Left renal pelvis (tissue), 4 donors: ENCODE data around the gene REXO4. TPM values are rescaled to one million over a fixed set of nuclear protein-coding genes. Genes with fewer than 3 reads are reported as not detected.
"Not testable (repeated sequence)": the region's sequence is repeated elsewhere in the genome, so short reads cannot be mapped to it uniquely, and the experiment has no call there.

Experiments
- DNase-seq, 4 donors: peaks; one replicate each; pipeline ENCODE4 v3.0.0-alpha.2; 2013; ENCODE audit warnings: low read depth in 4 of 4, low spot score in 3 of 4
- polyA plus RNA-seq, 4 donors: library from polyadenylated mRNA; unstranded; fragments of 120-200 nt; gene quantifications; one replicate each; pipeline ENCODE4 v1.2.1, GENCODE V29; 2013; ENCODE audit not compliant: insufficient read length in 4 of 4

Gene REXO4
- polyA plus RNA-seq, 4 donors = 23.2 to 30.3 (median 27.7) TPM

DNA sequence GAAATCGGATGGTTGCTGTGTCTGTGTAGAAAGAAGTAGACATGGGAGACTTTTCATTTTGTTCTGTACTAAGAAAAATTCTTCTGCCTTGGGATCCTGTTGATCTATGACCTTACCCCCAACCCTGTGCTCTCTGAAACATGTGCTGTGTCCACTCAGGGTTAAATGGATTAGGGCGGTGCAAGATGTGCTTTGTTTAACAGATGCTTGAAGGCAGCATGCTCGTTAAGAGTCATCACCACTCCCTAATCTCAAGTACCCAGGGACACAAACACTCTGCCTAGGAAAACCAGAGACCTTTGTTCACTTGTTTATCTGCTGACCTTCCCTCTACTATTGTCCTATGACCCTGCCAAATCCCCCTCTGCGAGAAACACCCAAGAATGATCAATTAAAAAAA is 26.4 kb downstream of the REXO4 start:
- DNase-seq = not testable (repeated sequence)

DNA sequence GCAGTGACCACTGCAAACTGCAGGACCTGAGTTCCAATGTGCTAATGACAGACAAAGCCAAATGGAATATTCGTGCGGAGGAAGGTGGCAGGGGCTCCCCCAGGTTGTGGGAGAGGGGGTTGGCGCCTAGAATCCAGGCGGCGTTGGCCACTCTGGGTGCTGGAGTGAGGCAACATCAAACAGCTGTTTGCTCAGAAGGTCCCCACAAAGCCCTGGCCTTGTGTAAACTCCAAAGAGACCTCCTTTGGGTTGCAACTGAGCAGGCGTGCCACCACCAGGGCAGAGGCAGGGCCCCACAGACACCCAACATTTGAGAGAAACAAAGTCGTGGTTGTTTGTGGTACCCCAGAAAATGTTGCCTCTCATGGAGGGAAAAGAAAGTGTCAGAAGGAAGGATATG is 27.1 kb downstream of the REXO4 start:
- DNase-seq = no peak

DNA sequence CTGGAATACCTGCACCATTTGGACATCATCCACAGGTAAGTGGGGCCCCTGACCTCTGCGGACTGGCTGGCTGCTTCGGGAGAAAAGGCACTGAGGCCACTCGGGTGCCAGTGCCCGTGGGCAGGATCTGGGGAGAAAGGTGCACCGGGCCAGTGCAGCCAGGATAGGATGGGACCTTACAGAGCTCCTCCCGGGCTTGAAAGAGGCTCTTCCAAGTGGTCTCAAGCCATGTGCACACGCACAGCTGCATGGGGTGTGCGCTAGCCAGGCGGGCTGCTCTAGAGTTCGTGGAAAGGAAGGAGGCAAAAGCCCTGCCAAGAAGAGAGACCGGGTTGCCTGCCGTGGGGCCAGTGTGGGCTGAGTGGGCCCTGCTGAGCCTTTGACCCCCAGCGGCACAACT is 28.2 kb downstream of the REXO4 start:
- no peak for DNase-seq

DNA sequence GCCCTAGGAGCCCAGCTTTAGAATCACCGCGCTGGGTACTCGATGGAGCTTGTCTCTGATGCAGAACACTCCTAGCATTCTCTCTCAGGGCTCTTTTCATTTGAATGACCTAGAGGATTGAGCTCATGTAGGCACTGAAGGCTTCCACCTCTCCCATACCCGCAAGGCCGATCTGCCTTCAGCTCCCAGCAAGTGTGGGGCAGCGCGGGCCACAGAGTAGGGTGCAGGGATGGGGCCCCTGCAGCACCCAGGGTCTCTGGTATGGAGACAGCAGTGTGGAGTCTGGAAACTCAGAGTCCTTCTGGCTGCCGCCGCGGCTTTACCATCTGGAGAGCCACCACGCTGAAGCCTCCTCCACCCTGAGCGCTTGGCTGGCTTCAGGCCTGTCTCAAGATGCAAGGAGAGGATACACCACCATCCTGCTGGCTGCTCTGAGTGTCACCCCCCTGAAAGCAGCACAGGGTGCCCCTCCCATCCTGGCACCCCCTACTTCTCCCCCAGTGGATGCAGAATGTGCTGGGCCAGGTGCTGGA is 28.7 kb downstream of the REXO4 start:
- DNase-seq = no peak

DNA sequence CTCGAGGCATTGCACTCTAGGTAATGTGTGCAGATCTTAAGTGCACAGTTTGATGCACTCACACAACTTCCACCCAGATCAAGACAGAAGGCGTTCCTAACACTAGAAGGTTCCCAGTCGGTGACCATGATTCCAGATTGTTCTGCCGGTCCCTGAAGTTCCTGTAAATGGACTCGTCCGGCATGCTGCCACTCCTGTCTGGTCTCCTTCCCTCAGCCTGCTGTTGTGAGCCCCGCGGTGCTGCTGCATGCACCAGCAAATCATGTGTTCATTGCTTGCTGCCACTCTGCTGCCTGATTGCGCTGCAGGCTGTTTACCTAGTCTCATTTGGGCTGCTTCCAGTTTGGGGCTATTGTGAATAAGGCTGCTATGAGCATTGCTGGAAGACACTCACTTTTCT is 30.1 kb downstream of the REXO4 start:
- DNase-seq = no peak

DNA sequence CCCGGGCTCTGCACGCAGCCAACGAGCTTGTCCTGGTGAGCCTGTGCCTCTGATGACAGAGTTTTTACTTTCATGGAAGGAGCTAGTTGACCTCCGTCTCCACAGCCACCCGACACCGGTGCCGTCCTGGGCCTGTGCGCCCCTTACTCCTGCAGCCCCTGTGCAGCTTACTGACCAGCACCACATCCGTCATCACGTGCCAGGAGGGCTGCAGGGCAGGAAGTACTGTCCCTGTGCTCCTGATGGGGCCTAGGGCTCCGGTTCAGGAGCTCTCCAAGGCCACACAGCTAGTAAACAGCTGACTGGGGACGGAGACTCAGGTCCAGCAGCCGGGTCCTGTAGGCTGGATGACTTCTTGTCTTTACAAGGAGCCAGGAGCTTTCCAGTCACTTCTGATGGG is 31.5 kb downstream of the REXO4 start:
- no peak for DNase-seq

DNA sequence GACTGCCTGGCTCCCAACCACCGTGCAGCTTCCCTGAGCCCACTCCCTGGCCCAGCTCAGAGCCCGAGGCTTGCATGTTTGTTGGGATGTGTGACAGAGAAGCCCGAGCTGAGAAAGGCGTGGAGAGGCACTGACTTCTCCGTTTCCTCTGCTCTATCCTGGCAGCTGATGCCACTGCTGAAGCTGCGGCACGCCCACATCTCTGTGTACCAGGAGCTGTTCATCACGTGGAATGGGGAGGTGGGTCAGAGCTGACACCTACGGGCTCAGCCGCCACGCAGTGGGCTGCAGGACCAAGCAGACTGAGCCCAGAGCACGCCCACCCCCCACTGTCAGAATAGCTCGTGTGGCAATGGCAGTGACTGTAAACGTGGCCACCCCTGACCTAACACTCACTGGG is 32.4 kb downstream of the REXO4 start:
- DNase-seq = no peak

DNA sequence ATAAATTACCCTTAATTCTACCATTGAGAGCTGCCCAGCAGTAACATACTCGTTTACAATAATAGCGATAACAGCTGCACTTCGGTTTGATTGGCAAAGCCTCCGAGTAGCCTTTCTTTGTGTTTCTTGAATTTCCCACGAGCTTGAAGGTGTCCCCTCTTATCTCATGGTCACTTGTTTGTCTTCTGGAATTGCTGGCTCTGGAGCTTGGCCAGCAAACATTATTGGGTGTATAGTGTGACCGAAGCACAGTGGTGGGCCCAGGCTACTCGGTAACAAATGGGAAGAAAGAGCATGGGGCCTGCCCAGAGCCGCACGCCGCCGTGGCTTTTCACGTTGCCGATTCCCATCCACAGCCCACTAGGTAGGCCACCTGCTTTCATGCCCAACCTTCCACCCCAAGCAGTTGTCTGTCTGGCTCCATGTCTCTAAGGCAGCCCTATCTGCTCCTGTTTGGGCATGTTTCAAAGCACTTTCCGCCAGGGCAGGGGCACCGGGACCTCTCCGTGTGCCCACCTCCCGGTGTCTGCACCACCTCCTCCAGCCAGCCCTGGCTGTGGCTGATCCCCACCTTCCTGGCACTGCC is 33.0 kb downstream of the REXO4 start:
- DNase-seq = no peak

DNA sequence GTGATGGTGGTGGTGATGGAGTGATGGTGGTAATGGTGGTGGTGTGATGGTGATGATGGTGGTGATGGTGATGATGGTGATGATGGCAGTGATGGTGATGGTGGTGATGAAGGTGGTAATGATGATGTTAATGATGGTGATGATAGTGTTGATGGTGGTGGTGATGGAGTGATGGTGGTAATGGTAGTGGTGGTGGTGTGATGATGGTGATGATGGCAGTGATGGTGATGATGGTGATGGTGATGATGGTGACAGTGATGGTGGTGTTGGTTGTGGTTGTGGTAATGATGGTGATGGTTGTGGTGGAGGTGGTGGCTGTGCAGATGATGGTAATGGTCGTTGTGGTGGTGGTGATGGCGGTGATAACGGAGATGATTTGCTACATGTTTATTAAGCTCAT is 34.4 kb downstream of the REXO4 start:
- DNase-seq = no peak

DNA sequence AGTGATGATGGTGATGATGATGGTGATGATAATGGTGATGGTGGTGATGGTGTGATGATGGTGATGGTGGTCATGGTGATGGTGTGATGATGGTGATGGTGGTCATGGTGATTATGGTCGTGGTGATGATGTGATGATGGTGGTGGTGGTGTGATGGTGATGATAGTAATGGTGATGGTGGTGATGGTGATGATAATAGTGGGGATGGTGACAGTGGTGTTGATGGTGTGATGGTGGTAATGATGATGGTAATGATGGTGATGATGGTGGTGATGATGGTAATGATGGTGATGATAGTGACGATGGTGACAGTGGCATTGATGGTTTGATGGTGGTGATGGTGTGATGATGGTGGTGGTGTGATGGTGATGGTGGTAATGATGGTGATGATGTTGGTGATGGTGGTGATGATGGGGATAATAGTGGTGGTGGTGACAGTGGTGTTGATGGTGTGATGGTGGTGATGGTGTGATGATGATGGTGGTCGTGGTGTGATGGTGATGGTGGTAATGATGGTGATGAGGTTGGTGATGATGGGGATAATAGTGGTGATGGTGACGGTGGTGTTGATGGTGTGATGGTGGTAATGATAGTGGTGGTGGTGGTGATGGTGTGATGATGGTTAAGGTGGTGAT is 35.2 kb downstream of the REXO4 start:
- no peak for DNase-seq

DNA sequence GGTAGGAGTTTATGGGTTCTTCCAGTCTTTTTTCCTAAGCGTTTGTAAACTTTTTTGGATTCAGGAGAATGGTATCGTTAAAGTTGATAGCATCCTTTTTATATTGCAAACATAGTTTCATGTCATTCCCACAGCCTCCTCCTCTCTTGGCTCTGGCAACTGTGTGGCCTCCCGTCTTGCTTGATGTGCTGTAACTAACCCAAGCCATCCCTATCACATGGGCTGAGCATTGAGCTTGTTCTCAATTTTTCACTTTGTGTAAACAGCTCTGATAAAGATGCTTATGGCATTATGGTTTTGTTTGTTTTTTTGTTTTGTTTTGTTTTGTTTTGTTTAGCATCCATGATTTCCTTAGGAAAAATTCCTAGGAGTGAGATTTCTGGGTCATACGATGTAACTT is 37.1 kb downstream of the REXO4 start:
- DNase-seq = no peak

DNA sequence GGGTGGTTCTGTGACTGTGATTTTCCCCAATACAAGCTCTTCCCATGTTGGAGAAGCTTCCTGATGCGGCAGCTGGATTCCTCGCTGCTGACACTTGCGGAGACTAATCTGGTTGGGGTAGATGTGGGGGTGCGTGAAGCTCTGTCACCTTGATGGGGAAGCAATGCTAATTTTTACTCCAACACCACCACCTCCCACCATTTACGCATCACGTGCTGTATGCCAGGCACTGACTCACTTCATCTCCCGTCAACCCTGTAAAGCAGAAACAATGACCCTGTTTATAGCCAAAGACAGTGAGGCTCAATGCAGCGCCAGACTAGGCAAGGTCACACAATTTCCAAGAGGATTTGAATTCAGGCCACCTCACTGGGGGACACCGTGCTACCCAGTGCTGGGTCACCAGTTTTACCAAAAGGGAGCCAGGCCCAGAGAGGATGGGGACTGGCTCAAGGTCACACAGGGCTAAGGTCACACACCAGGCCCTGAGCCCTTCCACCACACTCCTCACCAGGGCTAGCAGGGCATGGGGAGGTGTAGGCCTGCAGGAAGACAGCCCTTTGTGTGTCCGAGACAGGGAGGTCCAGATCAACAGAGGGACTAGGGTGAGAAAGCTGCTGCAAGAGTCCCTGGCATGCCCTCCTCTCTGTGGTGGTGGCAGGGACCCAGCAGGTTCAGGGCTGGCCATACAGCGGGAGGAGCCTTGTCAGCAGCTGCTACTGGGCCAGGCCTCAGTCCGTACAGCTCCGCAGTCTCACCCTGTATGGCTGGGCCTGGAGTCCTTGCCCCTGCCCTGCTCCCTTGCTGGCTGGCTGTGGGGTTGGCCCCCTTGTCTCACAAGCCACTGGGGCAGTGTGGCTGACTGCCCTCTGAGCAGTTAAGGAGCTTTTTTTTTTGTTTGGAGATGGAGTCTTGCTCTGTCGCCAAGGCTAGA is 38.4 kb downstream of the REXO4 start:
- DNase-seq = no peak

DNA sequence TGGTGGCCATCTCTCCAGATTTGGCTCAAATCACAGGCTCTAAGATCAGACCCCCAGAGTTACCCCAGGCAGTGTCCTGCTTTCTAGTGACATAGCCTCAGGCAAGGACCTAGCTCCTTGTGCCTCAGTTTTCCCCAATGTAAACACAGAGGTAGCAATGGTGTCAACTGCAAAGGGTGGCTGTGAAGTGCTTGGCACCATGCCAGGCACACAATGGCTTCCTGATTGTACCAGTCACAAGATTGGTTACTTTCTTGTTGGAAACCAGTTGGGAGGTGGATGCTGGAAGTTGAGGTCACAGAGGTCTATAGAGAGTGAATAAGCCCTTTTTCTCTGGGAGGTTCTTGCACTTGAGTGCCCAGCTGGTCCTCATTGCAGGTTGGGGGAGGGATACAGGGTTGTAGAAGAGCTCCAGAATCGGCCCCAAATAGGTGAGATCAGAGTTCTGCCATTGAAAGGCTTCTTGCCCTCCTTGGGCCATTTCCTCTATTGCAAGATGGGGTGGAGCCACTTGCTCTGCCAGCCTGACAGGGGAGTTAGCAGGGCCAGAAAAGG is 39.3 kb downstream of the REXO4 start:
- DNase-seq = no peak

DNA sequence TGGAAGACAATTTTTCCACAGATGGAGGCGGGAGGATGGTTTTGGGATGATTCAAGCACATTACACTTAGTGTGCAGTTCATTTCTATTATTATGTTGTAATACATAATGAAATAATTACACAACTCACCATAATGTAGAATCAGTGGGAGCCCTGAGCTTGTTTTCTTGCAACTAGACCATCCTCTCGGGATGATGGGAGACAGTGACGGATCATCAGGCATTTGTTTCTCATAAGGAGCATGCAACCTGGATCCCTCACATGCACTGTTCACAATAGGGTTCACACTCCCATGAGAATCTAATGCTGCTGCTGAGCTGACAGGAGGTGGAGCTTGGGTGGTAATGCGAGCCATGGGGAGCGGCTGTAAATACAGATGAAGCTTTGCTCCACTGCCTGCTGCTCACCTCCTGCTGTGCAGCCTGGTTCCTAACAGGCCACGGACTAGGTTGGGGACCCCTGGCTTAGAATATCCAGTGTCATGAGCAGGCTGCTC is 40.0 kb downstream of the REXO4 start:
- DNase-seq = no peak

DNA sequence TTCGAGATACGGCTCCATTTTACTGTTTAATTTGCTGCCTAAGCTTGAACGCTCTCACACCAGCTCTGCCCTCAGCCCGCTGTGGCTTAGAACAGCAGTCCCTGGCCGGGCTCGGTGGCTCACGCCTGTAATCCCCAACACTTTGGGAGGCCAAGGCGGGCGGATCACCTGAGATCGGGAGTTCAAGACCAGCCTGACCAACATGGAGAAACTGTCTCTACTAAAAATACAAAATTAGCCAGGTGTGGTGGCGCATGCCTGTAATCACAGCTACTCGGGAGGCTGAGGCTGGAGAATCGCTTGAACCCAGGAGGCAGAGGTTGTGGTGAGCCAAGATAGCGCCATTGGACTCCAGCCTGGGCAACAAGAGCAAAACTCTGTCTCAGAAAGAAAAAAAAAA is 40.5 kb downstream of the REXO4 start:
- DNase-seq = not testable (repeated sequence)

DNA sequence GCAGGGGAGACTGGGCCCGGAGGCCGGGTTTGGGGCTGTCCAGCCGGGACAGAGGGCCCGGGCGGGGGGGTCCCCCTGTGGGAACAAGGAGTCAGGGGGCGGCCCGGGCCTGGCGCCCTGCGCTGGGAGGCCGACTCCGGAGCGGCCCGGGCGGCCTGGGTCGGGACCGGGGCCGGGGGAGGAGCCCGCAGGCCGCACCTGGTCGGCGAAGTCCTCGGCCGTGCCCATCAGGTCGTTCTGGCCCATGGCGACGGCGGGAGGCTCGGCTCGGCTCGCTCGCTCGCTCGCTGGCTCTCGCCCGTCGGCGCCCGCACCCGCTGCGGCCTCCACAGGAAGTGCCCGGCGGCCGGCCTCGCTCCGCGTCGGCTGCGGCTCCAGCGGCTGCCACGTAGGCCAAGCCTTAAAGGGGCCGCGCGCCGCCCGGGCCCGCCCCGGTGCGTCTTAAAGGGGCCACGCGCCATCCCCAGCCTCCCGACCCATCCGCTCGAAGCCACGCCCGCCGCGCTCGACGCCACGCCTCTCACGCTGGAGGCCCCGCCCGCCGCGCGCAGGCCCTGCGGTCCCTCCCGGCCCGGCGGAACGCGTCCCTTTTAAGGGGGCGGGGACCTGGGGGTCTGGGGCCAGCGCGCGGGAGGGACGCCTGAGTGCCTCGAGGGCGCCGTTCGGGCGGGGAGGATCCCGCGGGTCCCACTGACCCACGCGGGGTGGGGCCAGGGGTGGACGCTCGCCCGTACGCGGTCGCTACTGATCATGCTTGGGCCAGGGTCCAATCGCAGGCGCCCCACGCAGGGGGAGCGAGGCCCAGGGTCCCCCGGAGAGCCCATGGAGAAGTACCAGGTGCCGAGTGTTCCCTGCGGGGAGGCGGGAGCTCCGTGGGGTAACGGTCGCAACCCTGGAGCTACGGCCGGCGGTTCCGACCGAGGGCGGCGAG is 41.8 kb downstream of the REXO4 start, which contains the start of the genes STKLD1 and SURF4:
Gene STKLD1 (plus strand): TSS at position 643 of the 931 bp plus-strand sequence. CDS start 108 bp downstream, at position 751.
Gene SURF4 (minus strand): TSS at position 337 of the 931 bp plus-strand sequence. CDS start 91 bp downstream, at position 246.
- DNase-seq = peak; percentile 82 to 90 (median 90)

DNA sequence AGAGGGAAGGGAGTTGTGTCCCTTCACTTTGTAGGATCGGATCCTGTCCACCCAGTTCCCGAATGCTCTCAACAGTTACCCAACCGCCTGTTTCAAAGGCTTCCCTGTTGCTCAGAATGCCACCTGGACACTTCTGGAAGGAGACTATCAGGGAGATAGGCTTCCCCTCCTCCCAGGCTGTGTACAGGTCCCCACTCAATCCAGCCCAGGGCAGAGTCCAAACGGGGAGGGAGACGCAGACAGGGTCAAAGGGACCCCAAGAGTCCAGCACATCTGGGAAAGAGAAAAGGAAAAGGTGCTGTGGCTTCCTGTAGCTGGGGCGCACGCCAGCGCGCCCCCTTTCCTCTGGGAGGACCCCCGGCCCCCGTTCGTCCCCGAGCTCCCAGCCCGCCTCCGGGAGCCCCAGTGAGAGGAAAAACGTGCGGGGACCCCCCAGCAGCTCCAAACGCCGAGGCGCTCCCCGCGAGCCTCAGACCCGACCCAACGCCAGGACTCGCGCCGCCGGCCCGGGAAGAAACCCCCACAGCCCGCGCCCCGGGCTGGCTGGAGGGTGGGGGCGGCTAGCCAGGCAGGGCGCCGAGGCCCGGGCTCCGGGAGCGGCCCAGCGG is 42.6 kb downstream of the REXO4 start:
- DNase-seq = no peak

DNA sequence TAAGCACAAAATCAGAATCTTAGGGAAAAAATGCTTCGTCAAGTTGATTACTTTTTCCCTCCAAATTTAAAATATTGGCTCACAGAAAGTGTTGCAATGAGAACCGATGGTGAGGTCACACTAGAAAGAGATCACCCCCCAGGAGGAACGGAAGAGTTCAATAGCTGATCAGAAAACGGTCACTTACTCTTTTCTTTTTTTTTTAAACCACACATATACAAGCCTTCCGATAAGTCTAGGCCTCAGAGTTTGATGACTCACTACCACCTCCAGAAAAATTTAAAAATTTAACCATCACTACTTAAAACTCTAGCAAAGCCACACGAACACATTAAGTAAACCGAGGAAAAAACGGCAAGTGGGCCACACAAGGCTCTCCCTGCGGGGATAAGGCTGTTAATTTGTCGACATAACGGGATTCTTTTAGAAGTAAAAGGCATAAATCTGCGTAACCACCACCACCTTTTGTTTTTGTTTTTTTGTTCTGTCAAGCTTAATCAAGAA is 43.1 kb downstream of the REXO4 start:
- no peak for DNase-seq

DNA sequence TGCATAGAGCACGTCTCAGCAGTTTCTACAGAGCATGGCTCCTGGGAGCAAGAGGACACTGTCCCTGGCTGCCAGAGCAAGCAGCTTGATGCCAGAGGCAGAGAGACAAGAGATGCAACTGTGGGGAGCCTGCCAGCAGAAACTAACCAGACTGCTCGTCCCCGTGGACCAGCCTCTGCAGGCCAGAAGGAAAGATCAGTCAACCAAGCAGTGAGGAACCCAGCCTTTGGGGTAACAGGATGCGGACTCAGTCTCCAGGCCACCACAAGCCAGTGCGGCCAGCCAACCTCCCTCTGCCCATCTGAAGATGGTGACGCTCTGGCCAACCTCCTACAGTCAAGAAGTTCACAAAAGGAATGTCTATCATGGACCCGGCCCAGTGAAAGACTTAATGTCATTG is 45.7 kb downstream of the REXO4 start:
- no peak for DNase-seq
